Urothelium cell line (cell line): ENCODE data around the gene CCNL2.
"Not testable (repeated sequence)": the region's sequence is repeated elsewhere in the genome, so short reads cannot be mapped to it uniquely, and the experiment has no call there.

Experiments
- DNase-seq: peaks from one replicate; pipeline ENCODE4 v3.0.0; 2011; ENCODE audit warnings: low spot score, mixed read lengths
- FAIRE-seq: peaks from 2 replicates; lab custom pipeline; 2011; peaks lifted over from hg19 to GRCh38; lab: Jason Lieb, UNC

CCNL2 gene

DNA sequence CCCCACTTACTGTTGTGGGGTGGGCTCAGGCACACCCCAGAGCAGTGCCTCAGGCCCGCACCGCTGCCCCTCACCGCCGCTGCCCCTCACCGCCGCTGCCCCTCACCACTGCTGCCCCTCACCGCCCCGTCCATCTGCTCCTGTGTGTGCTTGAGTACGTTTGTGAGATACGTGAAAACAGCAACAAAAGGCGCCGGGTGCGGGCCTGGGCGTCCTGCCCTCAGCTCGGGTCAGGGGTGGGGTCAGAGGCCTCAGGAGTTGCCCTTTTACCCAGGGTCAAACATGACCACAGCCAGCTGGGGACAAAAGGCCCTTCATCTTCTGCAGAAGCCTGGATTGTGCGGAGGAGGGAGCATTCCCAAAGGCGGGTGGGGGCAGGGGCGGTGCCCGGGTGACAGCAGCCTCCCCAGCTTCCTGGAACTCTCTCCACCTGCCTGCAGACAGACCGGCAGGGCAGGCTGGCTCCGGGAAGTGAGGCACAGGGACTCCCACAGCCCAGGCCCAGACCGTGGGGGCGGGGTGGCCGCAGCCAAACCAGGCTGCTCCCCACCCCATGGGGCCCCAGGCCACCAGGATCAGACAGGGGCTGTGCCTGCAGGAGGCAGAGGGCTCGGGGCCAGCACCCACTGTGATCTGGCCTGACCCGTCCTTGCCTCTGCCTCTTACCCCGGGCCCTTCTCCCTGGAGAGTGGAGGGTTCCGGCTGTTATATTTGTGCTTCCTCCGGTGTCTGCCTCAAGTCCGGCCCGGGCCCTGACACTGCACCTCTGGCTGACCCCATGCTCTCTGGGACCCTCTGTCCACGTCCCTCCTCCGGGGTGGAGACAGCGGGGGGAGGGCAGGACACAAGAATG, 34.0 kb upstream of the CCNL2 start:
- FAIRE-seq (no peak), DNase-seq (peak; percentile 76)

DNA sequence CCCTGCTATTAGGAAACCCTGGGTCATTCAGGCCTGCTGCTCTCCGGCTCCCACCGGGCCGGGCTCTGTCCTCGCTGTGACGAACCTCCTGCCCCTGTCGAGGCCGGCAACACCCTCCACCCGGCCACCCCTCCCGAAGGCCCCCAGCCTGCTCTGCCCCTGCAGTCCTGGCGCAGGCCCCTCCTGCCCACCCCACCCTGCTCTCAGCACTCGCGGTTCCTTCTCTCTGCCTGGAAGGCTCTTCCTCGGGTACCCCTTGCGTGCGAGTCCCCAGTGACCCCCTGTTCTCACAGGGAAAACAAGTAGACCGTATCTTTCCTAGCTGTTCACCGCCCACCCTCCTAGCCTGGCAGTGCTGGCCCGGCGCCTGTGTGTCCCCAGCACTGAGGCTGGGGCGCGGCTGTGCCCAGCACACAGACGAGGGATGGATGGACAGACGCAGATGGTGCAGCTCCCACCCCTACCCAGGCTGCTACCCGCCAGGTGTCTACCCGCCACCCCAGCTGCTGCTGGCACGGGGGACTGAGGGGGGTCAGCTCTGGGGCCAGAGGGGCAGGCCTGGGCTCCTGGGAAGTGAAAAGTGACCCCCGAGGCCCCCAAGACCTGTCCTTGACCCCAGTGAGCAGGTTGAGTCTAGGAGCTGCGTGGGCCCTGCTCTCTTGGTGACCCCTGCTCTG, 33.3 kb upstream of the CCNL2 start:
- DNase-seq (no peak), FAIRE-seq (no peak)

GRCh38 chr1:1431845-1432273, 32.7 kb upstream of the CCNL2 start:
- DNase-seq (no peak), FAIRE-seq (no peak)

- FAIRE-seq (no peak), DNase-seq (no peak)
These were observed 32.1 kb upstream of the CCNL2 start for GRCh38 chr1:1430992-1431844.

DNA sequence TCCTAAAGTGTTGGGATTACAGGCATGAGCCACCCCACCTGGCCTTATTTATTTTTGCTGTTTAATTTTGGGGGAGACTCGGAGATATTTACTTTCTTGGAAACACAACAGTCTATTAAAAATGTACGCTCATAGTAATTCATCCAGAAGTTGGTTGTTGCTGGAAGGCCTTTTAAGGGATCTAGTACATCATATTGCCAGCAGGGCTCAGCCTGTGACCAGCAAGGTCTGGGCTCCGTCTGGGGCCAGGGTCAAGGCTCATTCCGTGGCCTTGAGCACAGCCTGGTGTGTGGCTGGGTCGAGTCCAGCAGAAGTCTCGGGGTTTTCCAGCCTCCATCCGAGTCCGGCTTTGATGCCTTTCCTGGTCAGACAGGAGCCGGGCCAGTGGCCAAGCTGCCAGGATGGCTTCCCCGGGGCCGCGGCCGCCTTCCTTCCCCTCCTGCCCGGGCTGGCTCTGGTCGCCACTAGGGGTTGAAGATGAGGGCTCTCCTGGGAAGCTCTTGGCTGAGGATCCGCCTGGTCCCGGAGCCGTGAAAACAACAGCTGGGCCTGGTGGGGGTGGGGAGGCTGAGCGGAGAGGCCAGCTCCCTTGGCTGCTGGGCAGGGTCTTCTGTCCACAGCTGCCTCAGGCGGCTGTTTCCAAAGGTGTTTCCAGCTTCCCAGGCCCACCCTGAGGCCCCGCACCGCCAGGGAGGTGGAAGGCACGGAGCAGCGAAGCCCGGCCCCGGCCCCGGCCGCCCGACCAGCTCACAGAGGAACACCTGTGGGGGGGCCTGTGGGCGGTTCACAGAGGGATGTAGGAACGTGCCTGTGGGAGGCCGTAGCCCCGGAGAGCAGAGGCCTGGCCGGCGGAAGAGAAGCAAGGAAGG, 31.2 kb upstream of the CCNL2 start:
- DNase-seq, result no peak
- FAIRE-seq, result no peak

DNA sequence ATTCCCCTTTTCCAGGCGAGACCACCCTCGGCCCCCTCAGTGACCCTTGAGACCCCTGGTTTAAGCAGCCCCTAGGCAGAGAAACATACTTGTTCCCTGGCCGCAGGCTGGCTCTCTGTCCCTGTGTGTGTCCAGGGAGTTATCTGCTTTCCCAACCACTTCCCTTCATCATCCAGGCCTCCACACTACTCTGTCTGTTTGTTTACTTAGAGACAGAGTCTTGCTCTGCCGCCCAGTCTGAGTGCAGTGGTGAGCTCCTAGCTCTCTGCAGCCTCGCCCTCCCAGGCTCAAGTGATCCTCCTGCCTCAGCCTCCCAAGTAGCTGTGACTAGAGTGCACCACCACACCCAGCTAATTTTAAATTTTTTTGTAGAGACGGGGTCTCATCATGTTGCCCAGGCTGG, 30.5 kb upstream of the CCNL2 start:
- DNase-seq, result no peak
- no peak for FAIRE-seq

- not testable (repeated sequence) for DNase-seq, FAIRE-seq
These were observed 29.8 kb upstream of the CCNL2 start for GRCh38 chr1:1428967-1429366.

DNA sequence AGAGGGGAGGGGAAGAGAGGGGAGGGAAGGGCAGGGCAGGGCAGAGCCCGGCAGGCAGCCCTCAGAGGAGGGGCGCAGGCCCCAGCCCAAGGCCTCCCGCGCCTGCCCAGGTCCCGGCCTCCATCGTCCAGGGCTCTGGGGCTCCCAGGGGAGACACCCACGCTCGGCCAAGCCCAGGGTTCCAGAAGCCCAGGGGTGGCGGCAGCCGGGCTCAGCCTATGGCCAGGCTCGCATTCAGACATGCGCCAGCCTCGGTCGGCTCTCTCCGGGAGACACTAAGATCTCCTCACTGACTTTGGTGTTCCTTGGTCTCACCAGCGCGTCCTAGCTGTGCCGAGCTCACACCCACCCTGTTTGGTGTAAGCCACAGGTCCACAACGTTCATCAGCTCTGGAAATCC, 29.0 kb upstream of the CCNL2 start:
- no peak for DNase-seq
- FAIRE-seq, result no peak

DNA sequence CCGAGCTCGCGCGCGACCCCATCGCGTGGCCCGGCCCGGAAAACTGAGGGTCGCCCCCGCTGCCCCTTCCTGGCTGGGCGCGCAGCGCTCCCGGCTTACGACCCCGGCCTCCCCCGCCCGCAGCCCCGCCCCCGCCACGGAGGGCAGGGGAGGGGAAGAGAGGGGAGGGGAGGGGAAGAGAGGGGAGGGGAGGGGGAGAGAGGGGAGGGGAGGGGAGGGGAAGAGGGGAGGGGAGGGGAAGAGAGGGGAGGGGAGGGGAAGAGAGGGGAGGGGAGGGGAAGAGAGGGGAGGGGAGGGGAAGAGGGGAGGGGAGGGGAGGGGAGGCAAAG, 28.6 kb upstream of the CCNL2 start:
- DNase-seq (no peak), FAIRE-seq (no peak)

- DNase-seq, result no peak
- peak; percentile 100 for FAIRE-seq
These were observed 28.1 kb upstream of the CCNL2 start for GRCh38 chr1:1427106-1427819.

DNA sequence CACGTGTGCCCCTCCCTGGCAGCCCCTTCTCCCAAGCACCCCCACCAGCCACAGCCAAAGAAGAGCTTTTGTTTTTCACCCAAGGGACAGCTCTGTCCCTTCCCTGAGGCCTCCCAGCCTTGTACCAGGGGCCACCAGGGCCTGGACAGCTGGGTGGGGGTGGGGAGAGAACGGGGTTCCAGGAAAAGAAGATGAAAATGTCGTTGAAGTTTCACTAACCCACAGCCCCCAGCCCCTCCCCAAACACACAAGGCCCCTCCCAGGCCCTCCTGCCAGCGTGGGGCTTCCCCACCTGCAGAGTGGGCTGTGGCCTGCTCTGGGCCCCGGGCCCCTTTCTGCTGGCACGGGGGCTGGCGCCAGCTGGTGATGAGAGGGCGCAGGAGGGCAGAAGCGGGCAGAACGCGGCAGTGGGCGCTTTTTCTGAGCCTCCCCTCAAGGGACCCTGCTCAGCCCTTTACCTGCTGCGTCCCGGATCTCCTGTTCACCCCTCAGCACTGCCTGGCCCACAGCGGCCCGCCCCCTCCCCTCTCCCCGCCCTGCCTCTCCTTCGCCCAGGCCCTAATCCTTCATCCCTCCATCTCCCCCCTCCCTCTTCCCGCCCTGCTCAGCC, 27.5 kb upstream of the CCNL2 start:
- FAIRE-seq, result no peak
- no peak for DNase-seq

DNA sequence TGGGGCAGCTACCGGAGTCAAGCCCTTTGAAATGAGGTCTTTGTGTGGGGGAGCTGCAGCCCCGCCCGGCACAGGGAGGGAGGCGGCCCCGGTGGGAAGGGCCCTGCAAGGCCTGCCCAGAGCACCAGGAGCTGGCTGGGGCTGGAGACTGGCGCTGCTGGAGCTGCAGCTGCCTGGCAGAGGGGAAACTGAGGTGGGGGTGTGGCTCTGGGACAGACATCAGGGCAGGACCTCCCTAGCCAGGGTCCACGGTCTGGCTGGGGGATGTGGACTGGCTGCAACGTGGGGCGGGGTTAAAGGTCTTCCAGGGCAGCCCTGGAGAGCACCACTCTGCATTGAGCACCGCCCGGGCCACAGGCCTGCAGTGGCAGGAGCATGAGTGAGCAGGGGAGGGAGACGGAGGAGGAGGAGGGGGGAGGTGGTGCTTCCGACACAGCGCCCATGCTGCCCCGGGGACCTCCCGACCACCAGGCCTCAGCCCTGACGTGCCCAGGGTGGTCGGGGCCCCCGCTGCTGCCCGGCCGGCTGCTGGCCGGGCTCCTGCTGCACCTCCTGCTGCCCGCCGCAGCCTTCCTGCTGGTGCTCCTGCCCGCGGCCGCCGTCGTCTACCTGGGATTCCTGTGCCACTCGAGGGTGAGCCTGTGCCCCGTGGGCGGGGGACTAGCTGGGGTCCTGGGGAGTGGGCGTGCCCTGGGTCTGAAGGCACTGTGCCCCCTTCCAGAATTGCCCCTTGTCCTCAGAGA, 26.8 kb upstream of the CCNL2 start:
- FAIRE-seq, result no peak
- DNase-seq, result no peak

DNA sequence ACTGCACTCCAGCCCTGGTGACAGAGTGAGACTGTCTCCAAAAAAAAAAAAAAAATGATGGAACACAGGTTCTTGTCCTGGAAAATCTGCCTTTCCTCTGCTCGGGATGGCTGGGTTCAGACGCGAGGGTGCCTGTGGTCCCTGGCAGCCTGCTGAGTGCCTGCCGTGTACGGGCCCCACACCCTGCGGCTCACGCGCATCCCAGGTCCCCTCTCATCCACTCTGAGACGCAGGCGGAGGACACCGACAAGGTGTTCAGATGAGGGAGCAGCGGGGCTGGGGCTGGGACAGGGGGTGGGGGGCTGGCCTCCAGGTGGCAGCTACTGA, 26.3 kb upstream of the CCNL2 start:
- DNase-seq (no peak), FAIRE-seq (no peak)

- FAIRE-seq (no peak), DNase-seq (no peak)
These were observed 25.6 kb upstream of the CCNL2 start for GRCh38 chr1:1424707-1425106.

- FAIRE-seq (no peak), DNase-seq (no peak)
These were observed 24.1 kb upstream of the CCNL2 start for GRCh38 chr1:1423245-1423597.

- DNase-seq (no peak), FAIRE-seq (no peak)
These were observed 23.5 kb upstream of the CCNL2 start for GRCh38 chr1:1422465-1423244.

GRCh38 chr1:1421907-1422464, 22.9 kb upstream of the CCNL2 start:
- FAIRE-seq, result no peak
- no peak for DNase-seq
